NCI-H345 (cell line): Measurements from ENCODE around the gene YBX1.
"Not testable (repeated sequence)": the region's sequence is repeated elsewhere in the genome, so short reads cannot be mapped to it uniquely, and the experiment has no call there.

Experiments used
- DNase-seq: peaks from one replicate; lab custom pipeline; 2025; lab: John Stamatoyannopoulos, UW

YBX1 gene

DNA sequence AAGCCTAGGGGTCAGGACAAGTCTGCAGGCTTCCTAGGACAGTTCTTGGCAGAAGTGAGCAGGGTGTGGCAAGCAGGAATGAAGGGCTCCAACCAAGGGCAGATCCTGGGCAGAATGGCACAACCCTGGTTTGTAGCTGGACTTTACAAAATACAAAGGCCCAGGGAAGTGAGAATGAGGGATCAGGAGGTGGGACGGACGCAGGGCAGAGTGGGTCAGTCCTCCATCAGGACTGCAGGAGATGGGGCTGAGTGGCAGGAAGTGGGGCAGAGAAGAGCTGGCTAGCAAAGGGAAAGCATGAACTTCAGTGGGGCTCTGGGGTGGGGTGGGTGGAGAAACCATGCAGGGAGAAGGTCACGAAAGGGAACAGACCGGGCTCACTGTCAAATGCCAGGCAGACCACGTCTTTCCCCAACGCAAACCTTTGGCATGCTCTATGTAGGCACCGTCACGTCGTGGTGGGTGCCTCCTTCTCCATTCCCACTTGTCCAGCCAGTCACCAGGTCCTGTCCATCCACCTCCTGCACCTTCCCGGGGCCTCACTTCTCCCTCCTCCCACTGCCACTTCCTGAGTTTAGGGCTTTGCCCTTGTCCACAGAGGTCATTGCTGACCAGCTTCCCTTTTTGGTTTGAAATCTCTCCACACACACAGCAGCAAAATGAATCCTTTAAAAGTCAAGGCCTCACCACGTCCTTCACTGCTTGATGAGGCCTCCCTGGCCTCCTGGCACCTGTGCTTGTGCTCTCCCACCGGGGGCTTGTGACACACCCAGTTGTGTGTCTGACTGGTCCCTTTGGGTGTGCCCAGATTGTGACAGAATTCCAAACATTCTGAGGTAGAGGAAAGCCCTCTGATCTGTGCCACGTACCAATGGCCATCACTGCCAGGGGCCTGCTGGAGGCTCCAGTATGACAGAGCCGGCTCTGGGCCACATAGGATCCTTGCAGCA, 66.5 kb downstream of the YBX1 start:
- DNase-seq, result no peak

GRCh38 chr1:42750041-42750440, 67.8 kb downstream of the YBX1 start:
- no peak for DNase-seq

DNA sequence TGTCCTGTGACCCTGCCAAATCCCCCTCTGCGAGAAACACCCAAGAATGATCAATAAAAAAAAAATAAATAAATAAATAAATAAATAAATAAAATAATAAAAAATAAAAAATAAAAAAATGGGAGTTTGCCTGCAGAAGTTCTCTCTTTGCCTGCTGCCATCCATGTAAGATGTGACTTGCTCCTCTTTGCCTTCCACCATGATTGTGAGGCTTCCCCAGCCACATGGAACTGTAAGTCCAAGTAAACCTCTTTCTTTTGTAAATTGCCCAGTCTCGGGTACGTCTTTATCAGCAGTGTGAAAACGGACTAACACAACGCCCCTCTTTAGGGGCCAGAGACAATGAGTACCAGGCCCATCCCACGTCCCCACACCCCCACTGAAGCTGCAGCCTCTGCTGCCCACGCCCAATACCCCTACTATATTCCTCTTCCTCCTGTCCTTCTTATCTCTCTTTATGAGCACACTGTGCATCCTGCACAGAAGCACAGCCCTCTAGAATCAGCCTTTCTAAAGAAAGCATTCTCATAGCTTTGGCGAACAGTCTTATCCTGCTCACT, 69.4 kb downstream of the YBX1 start:
- DNase-seq, result not testable (repeated sequence)

DNA sequence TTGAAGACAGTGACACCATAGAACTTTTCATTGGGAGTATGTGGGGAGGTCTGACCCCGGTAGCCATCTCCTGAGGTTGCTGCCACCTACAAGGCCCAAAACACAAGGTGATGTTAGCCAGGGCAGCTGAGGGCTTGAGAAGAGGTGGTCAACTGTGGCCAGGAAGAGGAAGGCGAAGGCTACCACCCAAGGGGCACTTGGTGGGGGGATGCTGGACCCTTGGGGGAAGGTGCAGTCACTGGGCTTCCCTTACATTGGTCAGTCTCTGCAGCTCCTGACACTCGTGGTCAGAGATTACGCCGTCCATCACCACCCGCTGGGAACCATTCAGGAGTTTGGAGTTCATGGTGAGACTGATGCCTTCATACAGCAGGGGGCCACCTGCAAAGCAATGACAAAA, 70.1 kb downstream of the YBX1 start:
- DNase-seq, result no peak

GRCh38 chr1:42753070-42753469, 70.9 kb downstream of the YBX1 start:
- DNase-seq, result no peak
